HG02970 (cell line): ENCODE measurements around the gene ARMC8.
A peak's percentile ranks its signal among the peaks of the same experiment; 100 is the strongest.
"Not testable (repeated sequence)": the region's sequence is repeated elsewhere in the genome, so short reads cannot be mapped to it uniquely, and the experiment has no call there.

ENCODE experiments used
- ATAC-seq: cut with Tn5 transposase; IDR thresholded peaks from one replicate; pipeline ENCODE4 v1.9.1; 2021; ENCODE audit warnings: mild to moderate bottlenecking, moderate library complexity, moderate number of reproducible peaks; ENCODE audit not compliant: unreplicated experiment, low FRiP score

The ARMC8 gene

GRCh38 chr3:138187296-138188012 is at the start of gene ARMC8:
Gene ARMC8, plus strand, starts transcription at chr3:138187301. Its CDS starts 254 bp downstream, at chr3:138187555.
- peak; percentile 51 for ATAC-seq

GRCh38 chr3:138137861-138138260 is 49.2 kb upstream of the ARMC8 start:
- ATAC-seq = no peak

GRCh38 chr3:138139691-138140090 is 47.4 kb upstream of the ARMC8 start:
- ATAC-seq = no peak

- ATAC-seq = no peak
Measured at GRCh38 chr3:138140940-138141339, 46.2 kb upstream of the ARMC8 start.

- not testable (repeated sequence) for ATAC-seq
Measured at GRCh38 chr3:138142181-138142580, 44.9 kb upstream of the ARMC8 start.

- no peak for ATAC-seq
Measured at GRCh38 chr3:138148503-138148902, 38.6 kb upstream of the ARMC8 start.

- no peak for ATAC-seq
Measured at GRCh38 chr3:138154534-138154933, 32.6 kb upstream of the ARMC8 start.

- ATAC-seq = no peak
Measured at GRCh38 chr3:138157743-138158142, 29.4 kb upstream of the ARMC8 start.

GRCh38 chr3:138165061-138165460 is 22.0 kb upstream of the ARMC8 start:
- ATAC-seq = no peak

- ATAC-seq = no peak
Measured at GRCh38 chr3:138172625-138173024, 14.5 kb upstream of the ARMC8 start.

GRCh38 chr3:138173769-138174420 is 13.2 kb upstream of the ARMC8 start:
- peak; percentile 9 for ATAC-seq

GRCh38 chr3:138174421-138175131 is 12.5 kb upstream of the ARMC8 start, which contains the start of gene DBR1:
Gene DBR1, minus strand, starts transcription at chr3:138174921. Its CDS starts 126 bp downstream, at chr3:138174795.
- peak; percentile 84 for ATAC-seq

- ATAC-seq = no peak
Measured at GRCh38 chr3:138180375-138181029, 6.6 kb upstream of the ARMC8 start.

- ATAC-seq = no peak
Measured at GRCh38 chr3:138184994-138185393, 2.1 kb upstream of the ARMC8 start.

- no peak for ATAC-seq
Measured at GRCh38 chr3:138186221-138186620, 880 bp upstream of the ARMC8 start.

GRCh38 chr3:138186803-138187295 is 252 bp upstream of the ARMC8 start:
- ATAC-seq = peak; percentile 93

- no peak for ATAC-seq
Measured at GRCh38 chr3:138188013-138188730, 1.1 kb downstream of the ARMC8 start.

- ATAC-seq = no peak
Measured at GRCh38 chr3:138195481-138195880, 8.4 kb downstream of the ARMC8 start.

GRCh38 chr3:138196023-138196422 is 8.9 kb downstream of the ARMC8 start:
- ATAC-seq = no peak

- ATAC-seq = no peak
Measured at GRCh38 chr3:138197058-138197457, 10.0 kb downstream of the ARMC8 start.
